ENCODE results near the gene NHLH1. TPM values are rescaled to one million over a fixed set of nuclear protein-coding genes. Genes with fewer than 3 reads are reported as not detected.

The NHLH1 gene
- total and polyA plus RNA-seq, 4 donors = 0.08 TPM; not detected in 3

GRCh38 chr1:160342526-160342925 lies 24.3 kb upstream of the NHLH1 start:
- WGBS = under 1% methylated on average over 7 of the region's 7 CpGs
- H3K4me3 ChIP-seq (ENCODE audit: low read depth in 1 of 3, low read length in 3 of 3) = peak overlapping the region; percentile 88 to 96 (median 92)
- H3K9ac ChIP-seq (ENCODE audit: low read depth in 1 of 2, low read length in 2 of 2) = peak overlapping the region; percentile 95 to 97
- no peaks in the 10 kb centered on the region for H3K27me3 ChIP-seq (ENCODE audit: control insufficient read depth in 4 of 4, insufficient read depth in 4 of 4, low read length in 3 of 4)
- peaks cover 7 to 32% (median 20%) of the 10 kb centered on the region in 4 donors for H3K4me1 ChIP-seq (ENCODE audit: control insufficient read depth in 4 of 4, insufficient read depth in 4 of 4, low read length in 3 of 4)
- TF ChIP-seq MAX (IDR thresholded peaks at IDR 0.05) = no peak
- no peak for TF ChIP-seq FOXA1 (IDR thresholded peaks at IDR 0.05)
- TF ChIP-seq SP1 (IDR thresholded peaks at IDR 0.05) = no peak
- TF ChIP-seq, protein P1, sequence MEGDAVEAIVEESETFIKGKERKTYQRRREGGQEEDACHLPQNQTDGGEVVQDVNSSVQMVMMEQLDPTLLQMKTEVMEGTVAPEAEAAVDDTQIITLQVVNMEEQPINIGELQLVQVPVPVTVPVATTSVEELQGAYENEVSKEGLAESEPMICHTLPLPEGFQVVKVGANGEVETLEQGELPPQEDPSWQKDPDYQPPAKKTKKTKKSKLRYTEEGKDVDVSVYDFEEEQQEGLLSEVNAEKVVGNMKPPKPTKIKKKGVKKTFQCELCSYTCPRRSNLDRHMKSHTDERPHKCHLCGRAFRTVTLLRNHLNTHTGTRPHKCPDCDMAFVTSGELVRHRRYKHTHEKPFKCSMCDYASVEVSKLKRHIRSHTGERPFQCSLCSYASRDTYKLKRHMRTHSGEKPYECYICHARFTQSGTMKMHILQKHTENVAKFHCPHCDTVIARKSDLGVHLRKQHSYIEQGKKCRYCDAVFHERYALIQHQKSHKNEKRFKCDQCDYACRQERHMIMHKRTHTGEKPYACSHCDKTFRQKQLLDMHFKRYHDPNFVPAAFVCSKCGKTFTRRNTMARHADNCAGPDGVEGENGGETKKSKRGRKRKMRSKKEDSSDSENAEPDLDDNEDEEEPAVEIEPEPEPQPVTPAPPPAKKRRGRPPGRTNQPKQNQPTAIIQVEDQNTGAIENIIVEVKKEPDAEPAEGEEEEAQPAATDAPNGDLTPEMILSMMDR (IDR thresholded peaks at IDR 0.05; ENCODE audit: low read depth, low read length, missing input control) = no peak
- no peak for TF ChIP-seq ATF3 (IDR thresholded peaks at IDR 0.05)
- no peak for TF ChIP-seq RAD21 (IDR thresholded peaks at IDR 0.05)
- no peak for TF ChIP-seq FOXA2 (IDR thresholded peaks at IDR 0.05)
- TF ChIP-seq ZBTB33 (IDR thresholded peaks at IDR 0.05) = no peak
- no peak for TF ChIP-seq EGR1 (IDR thresholded peaks at IDR 0.05; ENCODE audit: low read depth in 2 of 2)
- DNase-seq (ENCODE audit: low spot score) = peak; percentile 39
- peaks cover 3 to 26% (median 24%) of the 10 kb centered on the region in 4 donors for H3K36me3 ChIP-seq (ENCODE audit: control insufficient read depth in 4 of 4, insufficient read depth in 3 of 4, low read depth in 1 of 4, low read length in 3 of 4)
- peak overlapping the region; percentile 78 to 79 for H3K27ac ChIP-seq (ENCODE audit: low read depth in 1 of 2, low read length in 2 of 2)
- H3K9me3 ChIP-seq (ENCODE audit: control insufficient read depth in 4 of 4, low read length in 3 of 4) = no peaks in the 10 kb centered on the region

DNA sequence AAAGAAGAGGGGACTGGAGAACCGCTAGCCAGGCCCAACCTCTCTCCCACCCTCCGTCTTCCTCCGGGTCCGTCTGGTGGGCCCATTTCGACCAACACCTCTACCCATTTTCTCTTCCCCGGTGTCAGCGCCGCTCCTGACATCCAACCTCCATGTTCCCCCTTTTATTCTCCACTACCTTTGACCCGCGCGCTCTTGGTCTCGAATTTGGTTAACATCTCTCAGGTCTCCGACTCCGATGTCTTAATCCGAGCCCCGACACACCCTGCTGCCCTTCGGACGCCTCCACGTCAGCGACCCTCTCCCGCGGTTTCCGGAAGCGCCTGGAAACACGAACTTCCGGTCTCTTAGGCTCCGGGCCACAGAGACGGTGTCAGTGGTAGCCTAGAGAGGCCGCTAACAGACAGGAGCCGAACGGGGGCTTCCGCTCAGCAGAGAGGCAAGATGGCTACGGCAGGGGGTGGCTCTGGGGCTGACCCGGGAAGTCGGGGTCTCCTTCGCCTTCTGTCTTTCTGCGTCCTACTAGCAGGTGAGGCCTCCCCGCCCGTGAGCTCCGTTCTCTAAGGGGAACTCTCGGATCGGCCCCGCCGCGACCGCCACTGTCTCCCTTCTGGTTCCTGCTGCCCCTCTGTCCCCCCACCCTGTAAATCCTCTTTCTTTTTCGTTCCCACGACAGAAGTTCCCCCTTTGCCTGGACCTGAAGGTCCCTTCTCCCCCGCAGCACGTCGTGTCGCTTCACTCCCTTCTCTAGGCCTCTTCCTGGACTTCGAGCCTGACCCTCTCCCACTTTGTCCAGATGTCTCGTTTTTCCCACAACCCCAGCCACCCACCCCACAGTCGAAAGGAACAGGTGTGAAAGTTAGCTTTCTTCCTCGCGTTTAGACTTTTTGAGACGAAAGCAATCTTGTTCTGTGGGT lies 23.7 kb upstream of the NHLH1 start, which contains the start of the genes COPA and NCSTN:
Gene COPA (minus strand): TSS at position 298 of the 917 bp plus-strand sequence. CDS start 80 bp downstream, at position 218.
Gene NCSTN (plus strand): TSS at position 431 of the 917 bp plus-strand sequence. CDS start 14 bp downstream, at position 445.
- H3K27ac ChIP-seq (ENCODE audit: low read depth in 1 of 2, low read length in 2 of 2) = peak within 1 kb of the TSS; percentile 78 to 79
- H3K4me1 ChIP-seq (ENCODE audit: control insufficient read depth in 4 of 4, insufficient read depth in 4 of 4, low read length in 3 of 4) = peaks cover 7 to 32% (median 20%) of the 10 kb centered on the region in 4 donors
- H3K27me3 ChIP-seq (ENCODE audit: control insufficient read depth in 4 of 4, insufficient read depth in 4 of 4, low read length in 3 of 4) = no peaks in the 10 kb centered on the region
- peaks cover 3 to 21% (median 21%) of the 10 kb centered on the region in 4 donors for H3K36me3 ChIP-seq (ENCODE audit: control insufficient read depth in 4 of 4, insufficient read depth in 3 of 4, low read depth in 1 of 4, low read length in 3 of 4)
- under 1% methylated on average over 58 of the region's 58 CpGs for WGBS
- DNase-seq (ENCODE audit: low spot score) = peak; percentile 90
- peak within 1 kb of the TSS; percentile 95 to 97 for H3K9ac ChIP-seq (ENCODE audit: low read depth in 1 of 2, low read length in 2 of 2)
- H3K4me3 ChIP-seq (ENCODE audit: low read depth in 1 of 3, low read length in 3 of 3) = peak within 1 kb of the TSS; percentile 88 to 96 (median 92)
- no peaks in the 10 kb centered on the region for H3K9me3 ChIP-seq (ENCODE audit: control insufficient read depth in 4 of 4, low read length in 3 of 4)
- TF ChIP-seq JUND (IDR thresholded peaks at IDR 0.05) = peak in 1 of 2 donors; percentile 23
- peak; percentile 77 for TF ChIP-seq NR2F2 (IDR thresholded peaks at IDR 0.05)
- peak; percentile 77 for TF ChIP-seq ZBTB33 (IDR thresholded peaks at IDR 0.05)
- peak; percentile 19 to 52 for TF ChIP-seq EGR1 (IDR thresholded peaks at IDR 0.05; ENCODE audit: low read depth in 2 of 2)
- no peak for TF ChIP-seq ATF3 (IDR thresholded peaks at IDR 0.05)
- TF ChIP-seq, protein P1 (IDR thresholded peaks at IDR 0.05; ENCODE audit: low read depth, low read length, missing input control) = no peak
- peak; percentile 7 to 48 for TF ChIP-seq HNF4A (conservative IDR thresholded peaks at IDR 0.05)
- TF ChIP-seq SP1 (IDR thresholded peaks at IDR 0.05) = peak; percentile 54
- TF ChIP-seq FOXA1 (IDR thresholded peaks at IDR 0.05) = no peak
- TF ChIP-seq RXRA (IDR thresholded peaks at IDR 0.05) = peak; percentile 18 to 53
- no peak for TF ChIP-seq FOXA2 (IDR thresholded peaks at IDR 0.05)
- peak; percentile 64 for TF ChIP-seq MAX (IDR thresholded peaks at IDR 0.05)
- peak in 1 of 2 donors; percentile 33 for TF ChIP-seq RAD21 (IDR thresholded peaks at IDR 0.05)
- TF ChIP-seq TAF1 (conservative IDR thresholded peaks at IDR 0.05) = peak; percentile 74

Data from liver (tissue), 9 donors.